ENCODE measurements around the gene MTERF4. TPM values are rescaled to one million over a fixed set of nuclear protein-coding genes. Genes with fewer than 3 reads are reported as not detected.

The MTERF4 gene
- polyA plus RNA-seq, 2 of the 4 experiments (the other 2 are of a cell fraction), result 44.9 to 47.1 TPM

DNA sequence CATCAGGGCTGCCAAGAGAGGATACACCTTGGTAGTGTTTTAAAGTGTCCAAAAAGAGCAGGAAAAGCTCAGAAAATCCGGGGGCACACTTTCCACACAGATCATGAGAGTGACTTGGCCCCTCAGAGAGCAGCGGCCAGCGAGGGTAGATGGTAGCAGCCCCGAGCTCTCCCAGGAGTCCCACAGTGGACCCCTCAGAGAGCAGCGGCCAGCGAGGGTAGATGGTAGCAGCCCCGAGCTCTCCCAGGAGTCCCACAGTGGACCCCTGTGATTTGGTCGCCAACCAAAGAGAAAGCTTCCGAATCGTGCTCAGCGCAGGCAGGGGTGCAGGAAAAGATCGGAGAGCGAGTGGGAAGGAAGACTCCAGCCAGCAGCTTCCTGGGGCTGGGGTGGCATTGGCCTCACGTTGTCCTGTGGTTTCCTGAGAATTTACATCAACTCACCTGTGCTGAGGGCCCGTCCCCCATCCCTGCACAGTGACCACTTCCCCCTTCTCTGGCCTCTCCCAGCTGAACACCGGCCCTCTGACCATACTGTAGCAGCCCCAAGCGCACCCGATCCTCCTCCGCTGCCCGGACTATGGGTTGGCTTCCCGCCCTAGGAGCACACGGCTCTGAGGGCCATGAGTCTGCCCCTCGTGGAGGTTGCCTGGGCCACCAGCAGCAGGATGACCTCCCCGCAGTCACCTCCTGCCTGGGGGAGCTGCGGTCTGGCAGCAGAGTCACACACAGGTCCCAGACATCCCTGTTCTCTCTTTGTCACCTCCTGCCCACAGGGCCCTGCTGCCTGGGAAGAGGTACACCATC, 33.7 kb downstream of the MTERF4 start:
- TF ChIP-seq CHD2 (IDR thresholded peaks at IDR 0.05; ENCODE audit: low read length, partially characterized antibody) (no peak), CTCF (IDR thresholded peaks at IDR 0.05) (no peak), POLR2AphosphoS2 (conservative IDR thresholded peaks at IDR 0.05; ENCODE audit: low read length) (no peak), TFCP2L1 (CRISPR knock-in tag; IDR thresholded peaks at IDR 0.05) (no peak), ZNF302 (CRISPR knock-in tag; IDR thresholded peaks at IDR 0.05) (no peak), NFE2L2 (conservative IDR thresholded peaks at IDR 0.05; ENCODE audit: low read length) (no peak), ATOH8 (CRISPR knock-in tag; IDR thresholded peaks at IDR 0.05; ENCODE audit: low read depth) (no peak), POLR2A (IDR thresholded peaks at IDR 0.05; ENCODE audit: low read length) (no peak)
- TF ChIP-seq, protein P1, sequence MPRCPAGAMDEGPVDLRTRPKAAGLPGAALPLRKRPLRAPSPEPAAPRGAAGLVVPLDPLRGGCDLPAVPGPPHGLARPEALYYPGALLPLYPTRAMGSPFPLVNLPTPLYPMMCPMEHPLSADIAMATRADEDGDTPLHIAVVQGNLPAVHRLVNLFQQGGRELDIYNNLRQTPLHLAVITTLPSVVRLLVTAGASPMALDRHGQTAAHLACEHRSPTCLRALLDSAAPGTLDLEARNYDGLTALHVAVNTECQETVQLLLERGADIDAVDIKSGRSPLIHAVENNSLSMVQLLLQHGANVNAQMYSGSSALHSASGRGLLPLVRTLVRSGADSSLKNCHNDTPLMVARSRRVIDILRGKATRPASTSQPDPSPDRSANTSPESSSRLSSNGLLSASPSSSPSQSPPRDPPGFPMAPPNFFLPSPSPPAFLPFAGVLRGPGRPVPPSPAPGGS (IDR thresholded peaks at IDR 0.05), result no peak
- TF ChIP-seq, protein P2, sequence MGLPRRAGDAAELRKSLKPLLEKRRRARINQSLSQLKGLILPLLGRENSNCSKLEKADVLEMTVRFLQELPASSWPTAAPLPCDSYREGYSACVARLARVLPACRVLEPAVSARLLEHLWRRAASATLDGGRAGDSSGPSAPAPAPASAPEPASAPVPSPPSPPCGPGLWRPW (IDR thresholded peaks at IDR 0.05), result no peak
- no peak for ATAC-seq
- Histone ChIP-seq H3K27ac (no peak overlapping the region), H3K9me3 (no peaks in the 10 kb centered on the region), H3K4me1 (no peaks in the 10 kb centered on the region), H3K4me3 (no peak overlapping the region), H3K4me2 (no peak overlapping the region)
- no peak for DNase-seq (ENCODE audit: low read depth in 1 of 2, low spot score in 1 of 2)
- WGBS (ENCODE audit: missing lambda C conversion rate), result 64% methylated on average over 25 of the region's 25 CpGs
- CTCF ChIA-PET, result interaction anchor here (2.0 kb wide), 1 partner anchor 10 kb away, joined by 6 read pairs; no protein-coding TSS in a partner anchor
- FAIRE-seq, result no peak
- POLR2A ChIA-PET, result no interaction called here

- ChIA-PET POLR2A (no interaction called here), CTCF (interaction anchor here (0.9 to 2.4 kb wide), 2 partner anchors 11 to 153 kb away, joined by 3 to 9 read pairs; no protein-coding TSS in a partner anchor)
- no peak overlapping the region for H3K4me2 ChIP-seq
- H3K27ac ChIP-seq, result no peak overlapping the region
- H3K9me3 ChIP-seq, result no peaks in the 10 kb centered on the region
- no peaks in the 10 kb centered on the region for H3K4me1 ChIP-seq
- ATAC-seq (no peak), DNase-seq (ENCODE audit: low read depth in 1 of 2, low spot score in 1 of 2) (no peak), FAIRE-seq (no peak)
- TF ChIP-seq CEBPB (IDR thresholded peaks at IDR 0.05) (no peak), CTCF (IDR thresholded peaks at IDR 0.05) (no peak), RFX5 (IDR thresholded peaks at IDR 0.05) (no peak), POLR2AphosphoS2 (conservative IDR thresholded peaks at IDR 0.05; ENCODE audit: low read length) (no peak), SMC3 (IDR thresholded peaks at IDR 0.05) (no peak), CHD2 (IDR thresholded peaks at IDR 0.05; ENCODE audit: low read length, partially characterized antibody) (no peak), NFE2L2 (conservative IDR thresholded peaks at IDR 0.05; ENCODE audit: low read length) (no peak), FOXS1 (CRISPR knock-in tag; IDR thresholded peaks at IDR 0.05) (no peak), RNF2 (IDR thresholded peaks at IDR 0.05; ENCODE audit: borderline replicate concordance, low read depth) (no peak), MAX (IDR thresholded peaks at IDR 0.05) (no peak), TFCP2L1 (CRISPR knock-in tag; IDR thresholded peaks at IDR 0.05) (no peak), ELK1 (IDR thresholded peaks at IDR 0.05; ENCODE audit: low read depth, low read length) (no peak), PBX3 (IDR thresholded peaks at IDR 0.05) (no peak), ZSCAN20 (CRISPR knock-in tag; IDR thresholded peaks at IDR 0.05) (no peak), EHF (CRISPR knock-in tag; IDR thresholded peaks at IDR 0.05) (no peak), KDM1A (IDR thresholded peaks at IDR 0.05; ENCODE audit: low read depth) (no peak)
- 65% methylated on average over 6 of the region's 21 CpGs for WGBS (ENCODE audit: missing lambda C conversion rate)
- H3K4me3 ChIP-seq, result no peak overlapping the region
Observed at GRCh38 chr2:241067501-241068135, 34.5 kb downstream of the MTERF4 start.
